Activated CD8-positive, alpha-beta memory T cell treated with anti-CD3 and anti-CD28 coated beads for 4 hours (primary cell): ENCODE measurements around the gene CSNK1D.

ENCODE experiments used
- DNase-seq, 2 donors: peaks; one replicate each; pipeline ENCODE4 v3.0.0-alpha.2; 2020; ENCODE audit warnings: low read depth in 2 of 2

The CSNK1D gene

GRCh38 chr17:82252511-82253178, 20.9 kb downstream of the CSNK1D start:
- no peak for DNase-seq

- no peak for DNase-seq
These were observed 22.5 kb downstream of the CSNK1D start for GRCh38 chr17:82250868-82251500.

DNA sequence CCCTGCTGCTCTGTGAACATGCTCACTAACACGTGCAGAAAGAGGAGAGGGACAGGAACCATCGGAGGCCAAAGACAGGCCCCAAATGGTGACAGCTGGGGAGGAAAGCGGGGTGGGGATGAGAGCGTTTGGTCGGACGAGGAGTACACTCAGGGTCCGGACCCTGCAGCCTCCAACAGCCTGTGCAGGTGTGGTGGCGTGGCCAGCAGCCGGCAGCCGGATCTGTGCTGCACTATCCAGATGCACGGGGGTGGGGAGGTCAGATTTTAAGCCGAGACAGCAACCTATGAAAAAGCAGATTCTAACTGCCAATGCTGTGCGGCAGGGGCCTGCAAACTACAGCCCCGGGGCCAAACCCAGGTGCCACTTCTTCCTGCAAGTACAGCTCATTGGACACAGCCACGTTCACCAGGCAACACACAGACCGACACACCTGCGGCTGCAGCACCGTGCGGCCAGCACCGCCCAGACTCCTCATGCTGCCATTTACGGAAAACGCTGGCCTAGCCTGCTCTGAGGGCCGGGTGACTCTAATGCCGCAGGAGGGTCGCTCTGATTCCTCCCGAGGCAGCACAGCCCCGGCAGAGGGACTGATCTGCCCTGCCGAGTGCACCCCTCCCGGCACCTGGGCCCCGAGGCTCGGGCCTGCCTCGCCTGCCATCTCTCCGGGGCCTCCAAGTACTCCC, 23.5 kb downstream of the CSNK1D start:
- DNase-seq: no peak

- DNase-seq: no peak
These were observed 24.5 kb downstream of the CSNK1D start for GRCh38 chr17:82248815-82249674.

GRCh38 chr17:82247856-82248671, 25.4 kb downstream of the CSNK1D start:
- DNase-seq: no peak

- no peak for DNase-seq
These were observed 26.2 kb downstream of the CSNK1D start for GRCh38 chr17:82247182-82247823.

GRCh38 chr17:82246365-82247181, 26.9 kb downstream of the CSNK1D start:
- no peak for DNase-seq

DNA sequence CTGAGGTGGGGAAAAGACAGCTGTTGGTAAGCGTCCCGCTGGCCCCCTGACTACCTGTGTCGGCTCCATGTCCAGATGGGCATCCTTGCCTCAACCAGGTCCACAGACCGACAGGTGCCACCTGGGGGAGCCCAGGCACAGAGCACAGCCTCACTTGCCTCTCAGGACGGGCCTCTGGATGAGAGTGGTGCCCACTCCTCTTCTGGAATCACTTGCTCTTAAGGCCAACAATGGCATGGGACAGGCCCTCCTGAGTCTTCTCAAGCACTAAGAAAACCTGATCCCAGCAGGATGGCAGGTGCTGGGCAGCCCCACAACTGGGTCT, 27.5 kb downstream of the CSNK1D start:
- no peak for DNase-seq

DNA sequence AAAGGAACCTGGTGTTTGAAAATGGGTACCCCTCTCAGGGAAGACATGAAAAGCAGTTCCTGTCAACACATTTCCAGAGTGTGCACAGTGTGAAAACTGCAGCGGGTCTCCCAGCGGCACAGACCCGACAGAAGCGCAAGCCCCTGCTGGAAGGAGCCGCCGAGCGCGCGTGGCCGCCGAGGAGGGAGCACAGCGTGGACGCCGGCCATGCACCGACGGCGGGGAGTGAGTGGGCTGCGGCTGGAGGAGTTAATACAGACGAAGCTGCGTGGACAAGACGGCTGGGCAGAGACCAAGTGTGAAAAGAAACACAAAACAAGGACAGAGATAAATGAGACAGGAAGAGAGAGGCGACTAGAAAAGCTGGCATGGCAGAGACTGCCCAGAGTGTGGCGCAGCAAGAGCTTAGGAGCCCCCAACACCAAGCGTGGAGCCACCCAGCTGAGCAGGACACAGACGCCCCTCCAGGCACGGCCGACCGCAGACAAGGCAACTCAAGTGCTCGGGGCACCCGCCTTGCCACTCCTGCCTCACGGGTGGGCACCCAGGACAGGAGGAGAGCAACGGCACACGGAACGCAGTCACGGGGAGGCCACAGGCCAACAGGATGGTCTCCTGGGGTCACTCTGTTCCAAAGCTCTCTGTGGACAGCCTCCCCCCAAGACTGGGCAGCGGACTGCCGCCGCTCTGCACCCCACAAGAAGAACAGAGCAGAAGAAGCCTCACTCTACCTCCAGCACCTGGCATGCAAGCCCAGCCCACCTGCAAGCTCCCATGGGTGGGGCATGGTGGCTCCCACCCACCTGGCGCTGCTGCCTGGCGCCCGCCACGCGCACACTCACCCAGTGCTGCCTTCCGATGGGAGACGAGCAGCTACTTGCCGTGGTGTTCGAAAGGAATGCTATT, 28.1 kb downstream of the CSNK1D start:
- DNase-seq: no peak

GRCh38 chr17:82244413-82245133, 28.9 kb downstream of the CSNK1D start:
- DNase-seq: no peak

- DNase-seq: no peak
These were observed 29.7 kb downstream of the CSNK1D start for GRCh38 chr17:82243648-82244412.

- DNase-seq: no peak
These were observed 30.4 kb downstream of the CSNK1D start for GRCh38 chr17:82242977-82243647.

GRCh38 chr17:82242698-82242976, 30.9 kb downstream of the CSNK1D start:
- DNase-seq: no peak

- no peak for DNase-seq
These were observed 31.4 kb downstream of the CSNK1D start for GRCh38 chr17:82241926-82242697.

GRCh38 chr17:82241183-82241925, 32.1 kb downstream of the CSNK1D start:
- no peak for DNase-seq
